Suprapubic skin (tissue), 4 donors: Measurements from ENCODE around the gene PCGF1. TPM values are rescaled to one million over a fixed set of nuclear protein-coding genes. Genes with fewer than 3 reads are reported as not detected.

ENCODE experiments used
- DNase-seq, 2 donors: peaks; one replicate each; pipeline ENCODE4 v3.0.0-alpha.2; 2019; ENCODE audit warnings: low spot score in 2 of 2
- H3K27ac ChIP-seq: fragments of 200-600 bp; sonication (generic); one replicate; pipeline ENCODE4 v1.5.1; 2019
- H3K27me3 ChIP-seq: fragments of 200-600 bp; sonication (generic); one replicate; pipeline ENCODE4 v1.5.1; 2019
- H3K36me3 ChIP-seq: fragments of 200-600 bp; sonication (generic); one replicate; pipeline ENCODE4 v1.5.1; 2019
- H3K4me1 ChIP-seq: fragments of 200-600 bp; sonication (generic); one replicate; pipeline ENCODE4 v1.5.1; 2019
- H3K4me3 ChIP-seq: fragments of 200-600 bp; sonication (generic); one replicate; pipeline ENCODE4 v1.5.1; 2019; ENCODE audit warnings: mild to moderate bottlenecking
- H3K9me3 ChIP-seq: fragments of 200-600 bp; sonication (generic); one replicate; pipeline ENCODE4 v1.5.1; 2019
- CTCF ChIP-seq, 2 donors: fragments of 200-600 bp in 1 of 2; fragments of 450-650 bp in 1 of 2; sonication (generic) in 1 of 2; IDR thresholded peaks; one replicate each; pipeline ENCODE4 v1.5.1; 2016 to 2019; ENCODE audit warnings: antibody characterized with exemption in 2 of 2, mild to moderate bottlenecking in 1 of 2, moderate library complexity in 1 of 2
- EP300 ChIP-seq: sonication (generic); formaldehyde crosslinking; IDR thresholded peaks from one replicate; pipeline ENCODE4 v1.6.1; 2017; ENCODE audit warnings: antibody characterized with exemption
- POLR2A ChIP-seq, 2 donors: fragments of 450-650 bp; IDR thresholded peaks; one replicate each; pipeline ENCODE4 v1.6.1; 2017; ENCODE audit warnings: antibody characterized with exemption in 2 of 2, mild to moderate bottlenecking in 2 of 2, moderate library complexity in 2 of 2
- POLR2AphosphoS5 ChIP-seq, 3 donors: sonication (generic); formaldehyde crosslinking; IDR thresholded peaks; one replicate each; pipeline ENCODE4 v1.6.1; 2017; ENCODE audit warnings: antibody characterized with exemption in 3 of 3
- WGBS: methylation state at CpG from one replicate; pipeline ENCODE4 v1.1.5; 2018; 5-methylcytosine and 5-hydroxymethylcytosine counted together
- total RNA-seq, 4 donors: library from RNA; depleted of rRNA; stranded (reverse); fragments of >200 nt; gene quantifications; one replicate each; pipeline ENCODE4 v1.1.0, GENCODE V29; 2016

Gene PCGF1
- total RNA-seq, 4 donors from 2014 or later, result 15.6 to 77.0 (median 19.7) TPM

GRCh38 chr2:74536166-74536950, 28.9 kb upstream of the PCGF1 start:
- H3K4me3 ChIP-seq, result no peak overlapping the region
- H3K9me3 ChIP-seq, result no peaks in the 10 kb centered on the region
- H3K36me3 ChIP-seq, result peaks cover 17% of the 10 kb centered on the region
- no peaks in the 10 kb centered on the region for H3K27me3 ChIP-seq
- H3K27ac ChIP-seq, result no peak overlapping the region
- 79% methylated on average over 23 of the region's 23 CpGs for WGBS
- peaks cover 6% of the 10 kb centered on the region for H3K4me1 ChIP-seq
- no peak for TF ChIP-seq POLR2AphosphoS5 (IDR thresholded peaks at IDR 0.05)
- no peak for TF ChIP-seq POLR2A (IDR thresholded peaks at IDR 0.05)
- no peak for TF ChIP-seq CTCF (IDR thresholded peaks at IDR 0.05)
- TF ChIP-seq EP300, result no peak
- no peak for DNase-seq

GRCh38 chr2:74535440-74535965, 28.0 kb upstream of the PCGF1 start:
- H3K9me3 ChIP-seq, result no peaks in the 10 kb centered on the region
- H3K4me3 ChIP-seq, result no peak overlapping the region
- H3K27me3 ChIP-seq, result no peaks in the 10 kb centered on the region
- WGBS, result 90% methylated on average over 10 of the region's 10 CpGs
- no peak for DNase-seq
- peaks cover 17% of the 10 kb centered on the region for H3K36me3 ChIP-seq
- TF ChIP-seq POLR2A (IDR thresholded peaks at IDR 0.05), result no peak
- no peak for TF ChIP-seq CTCF (IDR thresholded peaks at IDR 0.05)
- no peak for TF ChIP-seq POLR2AphosphoS5 (IDR thresholded peaks at IDR 0.05)
- no peak for TF ChIP-seq EP300
- peaks cover 15% of the 10 kb centered on the region for H3K4me1 ChIP-seq
- H3K27ac ChIP-seq, result no peak overlapping the region

GRCh38 chr2:74534411-74534810, 26.9 kb upstream of the PCGF1 start:
- Histone ChIP-seq H3K27me3 (no peaks in the 10 kb centered on the region), H3K4me1 (peaks cover 14% of the 10 kb centered on the region), H3K27ac (no peak overlapping the region), H3K4me3 (no peak overlapping the region), H3K9me3 (no peaks in the 10 kb centered on the region), H3K36me3 (peaks cover 17% of the 10 kb centered on the region)
- DNase-seq, result no peak
- 77% methylated on average over 12 of the region's 12 CpGs for WGBS
- TF ChIP-seq CTCF (IDR thresholded peaks at IDR 0.05), result no peak
- no peak for TF ChIP-seq POLR2AphosphoS5 (IDR thresholded peaks at IDR 0.05)
- TF ChIP-seq EP300, result no peak
- TF ChIP-seq POLR2A (IDR thresholded peaks at IDR 0.05), result no peak

GRCh38 chr2:74533464-74533863, 26.0 kb upstream of the PCGF1 start:
- H3K36me3 ChIP-seq, result peaks cover 17% of the 10 kb centered on the region
- no peak for DNase-seq
- no peaks in the 10 kb centered on the region for H3K27me3 ChIP-seq
- no peak overlapping the region for H3K4me3 ChIP-seq
- TF ChIP-seq POLR2AphosphoS5 (IDR thresholded peaks at IDR 0.05) (no peak), CTCF (IDR thresholded peaks at IDR 0.05) (no peak), EP300 (no peak), POLR2A (IDR thresholded peaks at IDR 0.05) (no peak)
- H3K27ac ChIP-seq, result no peak overlapping the region
- H3K4me1 ChIP-seq, result peaks cover 21% of the 10 kb centered on the region
- H3K9me3 ChIP-seq, result no peaks in the 10 kb centered on the region
- WGBS, result 86% methylated on average over 4 of the region's 4 CpGs

GRCh38 chr2:74532222-74532621, 24.7 kb upstream of the PCGF1 start:
- Histone ChIP-seq H3K27ac (no peak overlapping the region), H3K36me3 (peaks cover 28% of the 10 kb centered on the region), H3K9me3 (no peaks in the 10 kb centered on the region), H3K27me3 (no peaks in the 10 kb centered on the region), H3K4me3 (no peak overlapping the region), H3K4me1 (peaks cover 30% of the 10 kb centered on the region)
- DNase-seq, result no peak
- TF ChIP-seq CTCF (IDR thresholded peaks at IDR 0.05) (no peak), POLR2AphosphoS5 (IDR thresholded peaks at IDR 0.05) (no peak), EP300 (no peak), POLR2A (IDR thresholded peaks at IDR 0.05) (no peak)
